Glutamatergic neuron (in vitro differentiated cells): ENCODE measurements around the gene RAD50. TPM values are rescaled to one million over a fixed set of nuclear protein-coding genes. Genes with fewer than 3 reads are reported as not detected.

Experiments used
- DNase-seq: peaks from one replicate; pipeline ENCODE4 v3.0.0; 2022
- H3K27ac Mint-ChIP-seq: one replicate; pipeline ENCODE4 v1.8.0; 2020; ENCODE audit warnings: mild to moderate bottlenecking, mixed read lengths, inconsistent platforms; ENCODE audit not compliant: unreplicated experiment
- H3K27me3 Mint-ChIP-seq: one replicate; pipeline ENCODE4 v1.8.0; 2020; ENCODE audit warnings: mild to moderate bottlenecking, moderate library complexity, mixed read lengths, inconsistent platforms; ENCODE audit not compliant: unreplicated experiment
- H3K36me3 Mint-ChIP-seq: one replicate; pipeline ENCODE4 v1.8.0; 2020; ENCODE audit warnings: mild to moderate bottlenecking, mixed read lengths, inconsistent platforms; ENCODE audit not compliant: unreplicated experiment
- H3K4me1 Mint-ChIP-seq: one replicate; pipeline ENCODE4 v1.8.0; 2020; ENCODE audit warnings: mild to moderate bottlenecking, low read depth, mixed read lengths, inconsistent platforms; ENCODE audit not compliant: unreplicated experiment
- H3K4me3 Mint-ChIP-seq: one replicate; pipeline ENCODE4 v1.8.0; 2020; ENCODE audit warnings: mild to moderate bottlenecking, mixed read lengths, inconsistent platforms; ENCODE audit not compliant: unreplicated experiment
- H3K9me3 Mint-ChIP-seq: one replicate; pipeline ENCODE4 v1.8.0; 2020; ENCODE audit warnings: mild to moderate bottlenecking, moderate library complexity, mixed read lengths, inconsistent platforms; ENCODE audit not compliant: unreplicated experiment
- total RNA-seq: library from RNA; stranded (reverse); fragmentation: NEBNext Ultra II Directional; extraction: Animal tissue kit (Norgen Biotek cat#: 25700); gene quantifications from one replicate; pipeline ENCODE4 v1.2.1, GENCODE V29; 2021; ENCODE audit not compliant: unreplicated experiment
- TF ChIP-seq, protein P1 (sequence below): fragments of 200-600 bp; sonication (generic); IDR thresholded peaks from one replicate; pipeline ENCODE4 v1.5.0; 2021; ENCODE audit not compliant: partially characterized antibody, unreplicated experiment

The RAD50 gene
- total RNA-seq, 1 donor from 2014 or later, result 34.9 TPM

GRCh38 chr5:132679717-132680380, 123.1 kb downstream of the RAD50 start:
- Mint-ChIP-seq H3K36me3 (peaks cover 12% of the 10 kb centered on the region), H3K4me1 (peaks cover 37% of the 10 kb centered on the region)
- DNase-seq, result no peak

DNA sequence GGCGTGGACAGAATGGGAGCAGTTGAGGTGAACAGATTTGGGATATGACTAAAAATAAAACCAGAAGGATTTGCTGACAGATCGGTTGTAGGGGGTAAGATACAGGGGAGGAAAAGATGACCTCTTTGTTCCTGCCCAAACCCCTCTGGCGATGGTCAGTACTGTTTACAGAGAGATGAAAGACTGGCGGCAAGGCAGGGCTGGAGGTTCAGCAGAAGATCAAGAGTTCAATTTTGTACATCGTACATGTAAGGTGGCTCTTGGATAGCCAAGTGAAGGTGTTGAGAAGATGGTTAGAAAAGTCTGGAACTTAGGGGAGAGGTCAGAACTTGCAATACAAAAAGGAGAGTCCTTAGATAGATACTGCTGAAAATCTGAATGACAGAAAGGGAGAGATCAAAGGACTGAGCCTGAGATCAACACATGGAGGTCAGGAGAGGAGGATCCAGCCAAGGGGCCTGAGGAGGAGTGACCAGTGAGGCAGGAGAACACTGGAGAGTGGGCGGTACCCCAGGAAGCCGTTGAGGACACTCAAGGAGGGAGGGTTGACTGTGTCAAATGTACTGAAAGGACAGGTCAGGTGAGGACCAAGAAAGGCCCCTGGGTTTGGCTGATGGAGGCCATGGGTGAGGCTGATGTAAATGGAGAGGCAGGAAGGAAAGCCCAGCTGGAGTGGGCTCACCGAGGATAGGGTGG, 124.2 kb downstream of the RAD50 start:
- Mint-ChIP-seq H3K4me1 (peaks cover 42% of the 10 kb centered on the region), H3K9me3 (peaks cover 10% of the 10 kb centered on the region), H3K27me3 (peaks cover 3% of the 10 kb centered on the region), H3K4me3 (no peak overlapping the region), H3K36me3 (peaks cover 12% of the 10 kb centered on the region), H3K27ac (no peak overlapping the region)
- TF ChIP-seq, protein P1, sequence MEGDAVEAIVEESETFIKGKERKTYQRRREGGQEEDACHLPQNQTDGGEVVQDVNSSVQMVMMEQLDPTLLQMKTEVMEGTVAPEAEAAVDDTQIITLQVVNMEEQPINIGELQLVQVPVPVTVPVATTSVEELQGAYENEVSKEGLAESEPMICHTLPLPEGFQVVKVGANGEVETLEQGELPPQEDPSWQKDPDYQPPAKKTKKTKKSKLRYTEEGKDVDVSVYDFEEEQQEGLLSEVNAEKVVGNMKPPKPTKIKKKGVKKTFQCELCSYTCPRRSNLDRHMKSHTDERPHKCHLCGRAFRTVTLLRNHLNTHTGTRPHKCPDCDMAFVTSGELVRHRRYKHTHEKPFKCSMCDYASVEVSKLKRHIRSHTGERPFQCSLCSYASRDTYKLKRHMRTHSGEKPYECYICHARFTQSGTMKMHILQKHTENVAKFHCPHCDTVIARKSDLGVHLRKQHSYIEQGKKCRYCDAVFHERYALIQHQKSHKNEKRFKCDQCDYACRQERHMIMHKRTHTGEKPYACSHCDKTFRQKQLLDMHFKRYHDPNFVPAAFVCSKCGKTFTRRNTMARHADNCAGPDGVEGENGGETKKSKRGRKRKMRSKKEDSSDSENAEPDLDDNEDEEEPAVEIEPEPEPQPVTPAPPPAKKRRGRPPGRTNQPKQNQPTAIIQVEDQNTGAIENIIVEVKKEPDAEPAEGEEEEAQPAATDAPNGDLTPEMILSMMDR, result no peak
- no peak for DNase-seq

More at GRCh38 chr5:132679717-132680380, 123.1 kb downstream of the RAD50 start:
- Mint-ChIP-seq H3K4me3 (peak overlapping the region; percentile 5), H3K27me3 (peaks cover 3% of the 10 kb centered on the region), H3K9me3 (peaks cover 10% of the 10 kb centered on the region), H3K27ac (no peak overlapping the region)
- TF ChIP-seq, protein P1, result no peak

DNA sequence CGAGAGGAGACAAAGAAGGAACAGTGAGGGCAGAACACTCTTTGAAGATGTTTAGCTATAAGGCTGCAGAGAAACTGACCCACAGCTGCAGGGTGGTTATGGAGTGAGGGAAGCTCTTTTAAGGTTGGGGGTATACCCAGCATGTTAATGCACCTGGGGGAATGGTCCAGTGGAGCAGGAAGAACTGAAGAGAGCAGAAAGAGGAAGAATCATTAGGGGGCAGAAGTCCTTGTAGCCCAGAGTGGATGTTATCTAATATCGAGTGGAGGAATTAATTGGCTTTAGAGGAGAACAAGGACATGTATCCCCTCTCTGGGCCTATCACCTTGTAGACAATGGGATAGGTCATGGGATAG, 124.7 kb downstream of the RAD50 start:
- TF ChIP-seq, protein P1, result no peak
- no peak for DNase-seq
- Mint-ChIP-seq H3K36me3 (peaks cover 12% of the 10 kb centered on the region), H3K9me3 (peaks cover 10% of the 10 kb centered on the region), H3K27ac (no peak overlapping the region), H3K4me3 (no peak overlapping the region), H3K4me1 (peaks cover 40% of the 10 kb centered on the region), H3K27me3 (peaks cover 3% of the 10 kb centered on the region)

DNA sequence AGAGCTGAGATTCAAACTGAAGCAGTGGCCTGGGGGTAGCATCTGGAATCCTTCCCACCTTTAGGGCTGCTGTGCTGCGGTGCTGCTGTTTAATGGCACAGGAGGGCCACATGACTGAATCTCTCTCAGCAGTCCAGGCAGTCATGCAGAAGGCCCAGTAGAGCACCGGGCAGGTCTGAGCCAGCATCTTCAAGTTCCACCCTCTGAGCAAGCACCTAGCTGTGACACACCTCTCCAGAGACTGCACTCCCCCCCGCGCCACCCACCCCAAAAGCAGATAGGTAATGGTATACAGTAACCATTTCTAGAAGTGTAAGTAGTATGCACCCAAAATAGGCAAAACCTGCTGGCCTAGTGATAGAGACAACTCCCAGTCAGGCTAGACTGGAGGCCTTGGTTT, 125.2 kb downstream of the RAD50 start:
- peaks cover 12% of the 10 kb centered on the region for H3K36me3 Mint-ChIP-seq
- H3K4me3 Mint-ChIP-seq, result no peak overlapping the region
- no peak for DNase-seq
- peaks cover 3% of the 10 kb centered on the region for H3K27me3 Mint-ChIP-seq
- no peak overlapping the region for H3K27ac Mint-ChIP-seq
- peaks cover 35% of the 10 kb centered on the region for H3K4me1 Mint-ChIP-seq
- TF ChIP-seq, protein P1, result no peak
- H3K9me3 Mint-ChIP-seq, result peaks cover 10% of the 10 kb centered on the region

- H3K4me3 Mint-ChIP-seq, result peak overlapping the region; percentile 31
- DNase-seq, result no peak
- H3K27ac Mint-ChIP-seq, result peak overlapping the region; percentile 44
- TF ChIP-seq, protein P1, result no peak
- H3K4me1 Mint-ChIP-seq, result peaks cover 17% of the 10 kb centered on the region
- H3K36me3 Mint-ChIP-seq, result peaks cover 12% of the 10 kb centered on the region
- H3K9me3 Mint-ChIP-seq, result peaks cover 8% of the 10 kb centered on the region
- peaks cover 3% of the 10 kb centered on the region for H3K27me3 Mint-ChIP-seq
These were observed 127.7 kb downstream of the RAD50 start for GRCh38 chr5:132684491-132684890.
